ENCODE measurements around the gene FDX1. TPM values are rescaled to one million over a fixed set of nuclear protein-coding genes. Genes with fewer than 3 reads are reported as not detected.
A peak's percentile ranks its signal among the peaks of the same experiment; 100 is the strongest.

FDX1 gene
- total RNA-seq, 6 experiments from 2014 or later: 7.3 to 10.3 (median 9.5) TPM

DNA sequence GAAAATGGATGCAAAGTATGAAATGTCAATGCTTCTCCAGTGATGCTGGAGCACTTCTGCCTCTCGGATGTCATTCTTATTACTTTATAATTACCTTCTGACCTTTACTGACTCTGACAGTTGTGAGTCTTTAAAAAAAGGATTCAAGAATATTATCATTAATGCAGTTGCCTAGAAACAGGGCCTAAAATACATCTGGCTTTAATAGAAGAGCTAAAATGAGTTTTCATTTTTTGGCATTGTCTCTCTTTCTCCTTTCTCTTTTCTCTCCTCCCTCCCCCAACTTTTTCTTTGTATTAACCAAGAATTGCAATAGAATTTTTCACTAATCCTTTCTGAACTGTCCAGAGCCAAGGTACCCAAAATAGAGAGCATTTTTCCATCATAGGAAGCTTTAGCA is 45.9 kb downstream of the FDX1 start:
- H3K27me3 Mint-ChIP-seq (ENCODE audit: insufficient read depth): no peaks in the 10 kb centered on the region; the same call in 1 of the 2 replicates
- no peak overlapping the region for H3K27ac Mint-ChIP-seq
- TF ChIP-seq, protein P1, sequence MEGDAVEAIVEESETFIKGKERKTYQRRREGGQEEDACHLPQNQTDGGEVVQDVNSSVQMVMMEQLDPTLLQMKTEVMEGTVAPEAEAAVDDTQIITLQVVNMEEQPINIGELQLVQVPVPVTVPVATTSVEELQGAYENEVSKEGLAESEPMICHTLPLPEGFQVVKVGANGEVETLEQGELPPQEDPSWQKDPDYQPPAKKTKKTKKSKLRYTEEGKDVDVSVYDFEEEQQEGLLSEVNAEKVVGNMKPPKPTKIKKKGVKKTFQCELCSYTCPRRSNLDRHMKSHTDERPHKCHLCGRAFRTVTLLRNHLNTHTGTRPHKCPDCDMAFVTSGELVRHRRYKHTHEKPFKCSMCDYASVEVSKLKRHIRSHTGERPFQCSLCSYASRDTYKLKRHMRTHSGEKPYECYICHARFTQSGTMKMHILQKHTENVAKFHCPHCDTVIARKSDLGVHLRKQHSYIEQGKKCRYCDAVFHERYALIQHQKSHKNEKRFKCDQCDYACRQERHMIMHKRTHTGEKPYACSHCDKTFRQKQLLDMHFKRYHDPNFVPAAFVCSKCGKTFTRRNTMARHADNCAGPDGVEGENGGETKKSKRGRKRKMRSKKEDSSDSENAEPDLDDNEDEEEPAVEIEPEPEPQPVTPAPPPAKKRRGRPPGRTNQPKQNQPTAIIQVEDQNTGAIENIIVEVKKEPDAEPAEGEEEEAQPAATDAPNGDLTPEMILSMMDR (IDR thresholded peaks at IDR 0.05): no peak
- peaks cover 28% of the 10 kb centered on the region for H3K4me1 Mint-ChIP-seq (ENCODE audit: low read depth)
- DNase-seq: no peak
- no peak overlapping the region for H3K4me3 Mint-ChIP-seq
- H3K36me3 Mint-ChIP-seq (ENCODE audit: low read depth): peaks cover 6% of the 10 kb centered on the region; the same call in 1 of the 2 replicates
- H3K9me3 Mint-ChIP-seq: no peaks in the 10 kb centered on the region

DNA sequence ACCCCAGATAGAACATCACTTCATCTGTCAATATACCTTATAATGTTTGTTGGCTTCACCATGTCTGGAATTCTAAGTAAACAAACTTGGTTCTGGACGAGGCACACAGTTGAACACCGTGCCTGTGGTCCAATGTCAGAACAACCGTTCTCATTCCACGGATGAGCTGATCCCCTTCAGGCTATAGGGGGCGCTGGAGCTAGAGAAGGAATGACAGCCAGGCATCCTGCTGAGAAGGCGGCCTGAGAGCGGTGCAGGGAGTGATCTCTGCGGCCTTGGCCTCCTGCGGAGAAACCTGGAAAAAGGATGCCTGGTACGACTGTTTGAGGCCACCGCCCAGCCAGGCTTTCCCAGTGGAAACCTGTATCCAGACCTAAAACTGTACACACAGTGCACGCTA is 48.7 kb downstream of the FDX1 start:
- peaks cover 10% of the 10 kb centered on the region for H3K4me1 Mint-ChIP-seq (ENCODE audit: low read depth)
- H3K27me3 Mint-ChIP-seq (ENCODE audit: insufficient read depth): no peaks in the 10 kb centered on the region; the same call in 1 of the 2 replicates
- peaks cover 5% of the 10 kb centered on the region; the same call in 1 of the 2 replicates for H3K9me3 Mint-ChIP-seq
- H3K4me3 Mint-ChIP-seq: no peak overlapping the region
- no peak overlapping the region for H3K27ac Mint-ChIP-seq
- TF ChIP-seq, protein P1 (IDR thresholded peaks at IDR 0.05): peak; percentile 43
- DNase-seq: no peak
- H3K36me3 Mint-ChIP-seq (ENCODE audit: low read depth): no peaks in the 10 kb centered on the region

DNA sequence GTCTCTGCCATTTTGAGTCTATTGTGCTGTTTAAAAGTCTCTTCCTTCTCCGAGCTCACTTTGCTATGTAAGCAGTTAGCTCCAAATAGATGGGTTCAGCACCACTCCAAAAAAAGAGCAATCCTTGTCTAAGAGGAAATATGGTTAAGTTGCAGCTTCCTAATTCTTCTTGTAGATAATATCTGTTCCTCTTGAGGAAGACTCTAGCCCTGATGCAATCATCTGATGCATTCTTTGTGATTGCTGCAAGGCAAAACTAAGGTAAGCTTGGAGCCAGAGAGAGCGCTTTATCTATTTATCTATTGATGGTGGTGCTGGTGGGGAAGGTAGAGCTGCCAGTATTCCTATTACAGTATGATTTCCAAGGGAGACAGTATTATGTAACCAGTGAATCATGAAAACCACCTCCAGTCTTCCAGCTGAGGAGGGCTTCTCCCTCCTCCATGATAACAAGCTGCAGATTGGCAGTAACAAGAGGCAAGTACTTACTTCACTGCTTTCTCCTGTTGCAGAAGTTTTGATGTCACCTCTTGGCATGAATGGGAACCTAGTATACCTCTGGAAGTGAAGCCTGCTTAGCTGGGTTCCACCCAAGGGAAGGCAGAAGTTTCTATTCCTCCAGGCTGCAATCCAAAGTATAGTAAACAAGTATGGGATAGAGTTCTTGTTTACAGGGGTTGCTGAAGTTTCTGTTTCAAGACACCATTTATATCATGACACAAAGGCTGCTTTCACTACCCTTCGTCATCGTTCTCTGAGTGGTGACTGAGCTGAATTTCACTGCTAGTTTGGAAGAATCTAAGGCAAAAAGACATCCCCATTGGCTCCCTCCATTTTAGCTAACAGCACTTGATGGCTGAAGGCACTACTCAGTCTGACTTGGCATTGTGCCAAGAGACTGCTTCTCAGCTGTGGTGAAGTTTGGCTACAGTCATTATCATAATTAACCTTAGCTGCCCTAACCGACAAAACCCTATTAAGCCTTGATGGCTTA is 49.7 kb downstream of the FDX1 start:
- H3K36me3 Mint-ChIP-seq (ENCODE audit: low read depth): no peaks in the 10 kb centered on the region
- H3K4me3 Mint-ChIP-seq: no peak overlapping the region
- H3K27me3 Mint-ChIP-seq (ENCODE audit: insufficient read depth): no peaks in the 10 kb centered on the region; the same call in 1 of the 2 replicates
- peak; percentile 16 for DNase-seq
- no peak overlapping the region for H3K27ac Mint-ChIP-seq
- H3K4me1 Mint-ChIP-seq (ENCODE audit: low read depth): peaks cover 10% of the 10 kb centered on the region
- TF ChIP-seq, protein P1 (IDR thresholded peaks at IDR 0.05): no peak
- H3K9me3 Mint-ChIP-seq: peaks cover 5% of the 10 kb centered on the region; the same call in 1 of the 2 replicates

DNA sequence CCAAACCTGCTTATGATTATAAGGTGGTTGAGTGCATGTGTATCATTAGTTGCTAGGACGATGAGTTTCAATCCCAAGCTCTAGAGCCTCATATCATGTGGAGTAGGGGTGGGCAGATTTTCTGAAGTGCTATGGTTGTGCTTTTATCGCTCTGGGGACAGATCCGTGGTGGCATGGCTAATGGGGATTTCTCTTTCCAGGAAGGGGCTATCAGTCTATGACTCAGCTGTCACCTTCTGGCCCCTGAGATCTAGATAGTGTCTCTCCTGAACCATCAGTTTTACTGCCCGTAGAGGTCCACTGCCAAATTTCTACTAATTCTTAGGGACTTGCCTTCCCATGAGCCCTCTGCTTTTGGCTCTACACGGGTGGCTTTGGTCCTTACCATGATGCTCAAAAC is 51.8 kb downstream of the FDX1 start:
- TF ChIP-seq, protein P1 (IDR thresholded peaks at IDR 0.05): no peak
- Mint-ChIP-seq H3K27ac (no peak overlapping the region), H3K4me3 (no peak overlapping the region), H3K4me1 (ENCODE audit: low read depth) (peaks cover 10% of the 10 kb centered on the region), H3K36me3 (ENCODE audit: low read depth) (no peaks in the 10 kb centered on the region), H3K27me3 (ENCODE audit: insufficient read depth) (no peaks in the 10 kb centered on the region; the same call in 1 of the 2 replicates), H3K9me3 (peaks cover 5% of the 10 kb centered on the region; the same call in 1 of the 2 replicates)
- no peak for DNase-seq

DNA sequence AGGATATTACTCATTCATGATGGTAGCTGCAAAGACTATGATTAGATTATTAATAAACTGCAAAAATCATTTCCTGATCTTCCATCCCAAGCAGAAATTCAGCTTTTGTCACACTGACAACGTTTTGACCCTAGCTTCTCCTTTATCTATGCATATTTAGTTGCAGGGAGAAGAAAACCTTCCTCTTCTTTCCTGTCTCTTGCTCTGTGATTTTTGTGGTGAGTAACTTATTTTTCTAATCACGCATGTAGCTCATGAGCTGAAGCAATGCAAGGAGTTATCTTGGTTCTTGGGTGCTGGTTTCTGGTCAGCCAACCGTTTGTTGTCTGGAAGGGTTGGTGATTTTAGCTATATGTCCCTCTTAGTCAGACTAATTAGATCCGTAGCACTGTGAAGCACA is 56.4 kb downstream of the FDX1 start:
- Mint-ChIP-seq H3K27me3 (ENCODE audit: insufficient read depth) (peaks cover 6% of the 10 kb centered on the region), H3K4me1 (ENCODE audit: low read depth) (peaks cover 7% of the 10 kb centered on the region), H3K36me3 (ENCODE audit: low read depth) (no peaks in the 10 kb centered on the region), H3K9me3 (peaks cover 9% of the 10 kb centered on the region), H3K27ac (no peak overlapping the region), H3K4me3 (no peak overlapping the region)
- no peak for DNase-seq
- TF ChIP-seq, protein P1 (IDR thresholded peaks at IDR 0.05): no peak
